Parathyroid adenoma (tissue), 2 donors: ENCODE results near the gene PHLDB1.
A peak's percentile ranks its signal among the peaks of the same experiment; 100 is the strongest.

Experiments
- H2AFZ ChIP-seq: fragments of 300-600 bp; sonication (generic); one replicate; pipeline ENCODE4 v1.7.0; 2017; ENCODE audit warnings: antibody characterized with exemption, mild to moderate bottlenecking
- H3K27ac ChIP-seq: fragments of 300-600 bp; sonication (generic); one replicate; pipeline ENCODE4 v1.7.0; 2017
- H3K27me3 ChIP-seq: fragments of 300-600 bp; sonication (generic); one replicate; pipeline ENCODE4 v1.7.0; 2017; ENCODE audit warnings: low read length; ENCODE audit not compliant: control insufficient read depth, insufficient read depth
- H3K36me3 ChIP-seq: fragments of 300-600 bp; sonication (generic); one replicate; pipeline ENCODE4 v1.7.0; 2017; ENCODE audit warnings: low read length; ENCODE audit not compliant: control insufficient read depth, insufficient read depth
- H3K4me1 ChIP-seq: fragments of 300-600 bp; sonication (generic); one replicate; pipeline ENCODE4 v1.7.0; 2017; ENCODE audit warnings: control low read depth
- H3K4me2 ChIP-seq: fragments of 300-600 bp; sonication (generic); one replicate; pipeline ENCODE4 v1.7.0; 2017; ENCODE audit warnings: low read length
- H3K4me3 ChIP-seq: fragments of 300-600 bp; sonication (generic); one replicate; pipeline ENCODE4 v1.7.0; 2017; ENCODE audit warnings: low read depth, low read length
- H3K79me2 ChIP-seq: fragments of 300-600 bp; sonication (generic); one replicate; pipeline ENCODE4 v1.7.0; 2017; ENCODE audit warnings: control low read depth
- H3K9ac ChIP-seq: fragments of 300-600 bp; sonication (generic); one replicate; pipeline ENCODE4 v1.7.0; 2017; ENCODE audit warnings: mild to moderate bottlenecking
- H3K9me3 ChIP-seq: fragments of 300-600 bp; sonication (generic); one replicate; pipeline ENCODE4 v1.7.0; 2017; ENCODE audit warnings: low read length; ENCODE audit not compliant: control insufficient read depth
- CTCF ChIP-seq: fragments of 300-600 bp; sonication (generic); IDR thresholded peaks from one replicate; pipeline ENCODE4 v1.7.0; 2017; ENCODE audit warnings: antibody characterized with exemption, mild to moderate bottlenecking
- donor health status: primary hyperparathyroidism.

Gene PHLDB1

GRCh38 chr11:118636569-118637290 lies 29.3 kb downstream of the PHLDB1 start:
- Histone ChIP-seq H3K79me2 (no peaks in the 10 kb centered on the region), H3K36me3 (no peaks in the 10 kb centered on the region), H3K27ac (no peak overlapping the region), H3K4me3 (no peak overlapping the region), H3K9ac (no peak overlapping the region), H2AFZ (no peak overlapping the region), H3K4me2 (no peak overlapping the region), H3K27me3 (no peaks in the 10 kb centered on the region), H3K4me1 (peaks cover 10% of the 10 kb centered on the region), H3K9me3 (no peaks in the 10 kb centered on the region)
- TF ChIP-seq CTCF = no peak

GRCh38 chr11:118638726-118639125 lies 31.3 kb downstream of the PHLDB1 start:
- H3K27me3 ChIP-seq = no peaks in the 10 kb centered on the region
- TF ChIP-seq CTCF = no peak
- no peak overlapping the region for H3K4me3 ChIP-seq
- H3K79me2 ChIP-seq = no peaks in the 10 kb centered on the region
- H3K36me3 ChIP-seq = no peaks in the 10 kb centered on the region
- H3K9ac ChIP-seq = no peak overlapping the region
- H3K4me1 ChIP-seq = peaks cover 7% of the 10 kb centered on the region
- H2AFZ ChIP-seq = no peak overlapping the region
- H3K27ac ChIP-seq = no peak overlapping the region
- H3K9me3 ChIP-seq = no peaks in the 10 kb centered on the region
- H3K4me2 ChIP-seq = no peak overlapping the region

- Histone ChIP-seq H3K9me3 (no peaks in the 10 kb centered on the region), H3K4me2 (no peak overlapping the region), H3K27me3 (no peaks in the 10 kb centered on the region), H3K79me2 (no peaks in the 10 kb centered on the region), H3K36me3 (no peaks in the 10 kb centered on the region), H3K4me3 (no peak overlapping the region), H3K27ac (no peak overlapping the region), H2AFZ (no peak overlapping the region), H3K9ac (no peak overlapping the region), H3K4me1 (no peaks in the 10 kb centered on the region)
- TF ChIP-seq CTCF = no peak
These were observed 32.5 kb downstream of the PHLDB1 start for GRCh38 chr11:118639899-118640298.

GRCh38 chr11:118640332-118641154 lies 33.1 kb downstream of the PHLDB1 start:
- no peaks in the 10 kb centered on the region for H3K27me3 ChIP-seq
- no peaks in the 10 kb centered on the region for H3K79me2 ChIP-seq
- TF ChIP-seq CTCF = peak; percentile 32
- H3K36me3 ChIP-seq = no peaks in the 10 kb centered on the region
- no peak overlapping the region for H3K4me3 ChIP-seq
- no peaks in the 10 kb centered on the region for H3K4me1 ChIP-seq
- H3K9ac ChIP-seq = no peak overlapping the region
- no peak overlapping the region for H3K4me2 ChIP-seq
- H3K9me3 ChIP-seq = no peaks in the 10 kb centered on the region
- no peak overlapping the region for H2AFZ ChIP-seq
- no peak overlapping the region for H3K27ac ChIP-seq
